Calu3 (cell line): ENCODE results near the gene PPOX. TPM values are rescaled to one million over a fixed set of nuclear protein-coding genes. Genes with fewer than 3 reads are reported as not detected.

Experiments used
- BruUV-seq: library from RNA; stranded (reverse); fragments of 400-500 nt; replicated peaks from 2 replicates; lab custom pipeline; 2021; lab: Mats Ljungman, UMichigan
- CTCF ChIA-PET: fragments of 300-600 bp; sonication (Branson Sonifier 250); formaldehyde crosslinking; loops from one replicate; lab custom pipeline; 2022; ENCODE audit warnings: antibody characterized with exemption; lab: Charles Lee
- DNase-seq: peaks from one replicate; pipeline ENCODE4 v3.0.0; 2022
- H3K27ac Mint-ChIP-seq: one replicate; pipeline ENCODE4 v1.8.0; 2022; ENCODE audit warnings: mixed read lengths; ENCODE audit not compliant: unreplicated experiment
- H3K27me3 Mint-ChIP-seq: one replicate; pipeline ENCODE4 v1.8.0; 2022; ENCODE audit warnings: mixed read lengths; ENCODE audit not compliant: unreplicated experiment
- H3K36me3 Mint-ChIP-seq: one replicate; pipeline ENCODE4 v1.8.0; 2022; ENCODE audit warnings: mild to moderate bottlenecking, moderate library complexity, mixed read lengths; ENCODE audit not compliant: insufficient read depth, unreplicated experiment
- H3K4me1 Mint-ChIP-seq: one replicate; pipeline ENCODE4 v1.8.0; 2022; ENCODE audit warnings: mild to moderate bottlenecking, low read depth, mixed read lengths; ENCODE audit not compliant: unreplicated experiment
- H3K4me3 Mint-ChIP-seq: one replicate; pipeline ENCODE4 v1.8.0; 2022; ENCODE audit warnings: mild to moderate bottlenecking, low read depth, moderate library complexity, mixed read lengths; ENCODE audit not compliant: unreplicated experiment
- H3K9me3 Mint-ChIP-seq: one replicate; pipeline ENCODE4 v1.8.0; 2022; ENCODE audit warnings: low read depth, mixed read lengths; ENCODE audit not compliant: unreplicated experiment
- CTCF ChIP-seq: fragments of 200-600 bp; IDR thresholded peaks from one replicate; pipeline ENCODE4 v1.8.0; 2022; ENCODE audit warnings: antibody characterized with exemption; ENCODE audit not compliant: unreplicated experiment
- intact Hi-C: fragments of 100-400 bp; cut with micrococcal nuclease; formaldehyde crosslinking; loops from one replicate; pipeline ENCODE4 v1.10.0; 2022; ENCODE audit not compliant: unreplicated experiment
- total RNA-seq: library from RNA; stranded (reverse); gene quantifications from 2 replicates; pipeline ENCODE4 v1.2.3, GENCODE V29; 2022

Gene PPOX
- total RNA-seq, 1 experiment from 2014 or later = 27.1 TPM

GRCh38 chr1:161191971-161192370 is 25.7 kb downstream of the PPOX start:
- H3K4me1 Mint-ChIP-seq = peaks cover 13% of the 10 kb centered on the region
- H3K4me3 Mint-ChIP-seq = no peak overlapping the region
- CTCF ChIA-PET = interaction anchor here (1.0 to 1.1 kb wide), 2 partner anchors 34 to 38 kb away, joined by 3 read pairs; partner anchors contain the start of genes TOMM40L and UFC1
- intact Hi-C loops = loop anchor here (2.0 kb wide), 1 partner anchor 191 kb away; no protein-coding TSS in a partner anchor
- no TSS peak for BruUV-seq
- H3K36me3 Mint-ChIP-seq = no peaks in the 10 kb centered on the region
- no peak for DNase-seq
- no peak overlapping the region for H3K27ac Mint-ChIP-seq
- no peak for TF ChIP-seq CTCF
- H3K9me3 Mint-ChIP-seq = no peaks in the 10 kb centered on the region
- H3K27me3 Mint-ChIP-seq = peaks cover 17% of the 10 kb centered on the region

- no peak overlapping the region for H3K4me3 Mint-ChIP-seq
- intact Hi-C loops = loop anchor here (2.0 kb wide), 1 partner anchor 190 kb away; no protein-coding TSS in a partner anchor
- CTCF ChIA-PET = interaction anchor here (1.1 to 1.6 kb wide), 2 partner anchors 33 to 189 kb away, joined by 3 to 8 read pairs; partner anchors contain the start of gene TOMM40L
- peak; percentile 66 for DNase-seq
- H3K27me3 Mint-ChIP-seq = peaks cover 25% of the 10 kb centered on the region
- no TSS peak for BruUV-seq
- H3K4me1 Mint-ChIP-seq = peaks cover 13% of the 10 kb centered on the region
- H3K27ac Mint-ChIP-seq = no peak overlapping the region
- H3K9me3 Mint-ChIP-seq = no peaks in the 10 kb centered on the region
- TF ChIP-seq CTCF = peak; percentile 83
- H3K36me3 Mint-ChIP-seq = no peaks in the 10 kb centered on the region
Measured at GRCh38 chr1:161192476-161193465, 26.5 kb downstream of the PPOX start.

DNA sequence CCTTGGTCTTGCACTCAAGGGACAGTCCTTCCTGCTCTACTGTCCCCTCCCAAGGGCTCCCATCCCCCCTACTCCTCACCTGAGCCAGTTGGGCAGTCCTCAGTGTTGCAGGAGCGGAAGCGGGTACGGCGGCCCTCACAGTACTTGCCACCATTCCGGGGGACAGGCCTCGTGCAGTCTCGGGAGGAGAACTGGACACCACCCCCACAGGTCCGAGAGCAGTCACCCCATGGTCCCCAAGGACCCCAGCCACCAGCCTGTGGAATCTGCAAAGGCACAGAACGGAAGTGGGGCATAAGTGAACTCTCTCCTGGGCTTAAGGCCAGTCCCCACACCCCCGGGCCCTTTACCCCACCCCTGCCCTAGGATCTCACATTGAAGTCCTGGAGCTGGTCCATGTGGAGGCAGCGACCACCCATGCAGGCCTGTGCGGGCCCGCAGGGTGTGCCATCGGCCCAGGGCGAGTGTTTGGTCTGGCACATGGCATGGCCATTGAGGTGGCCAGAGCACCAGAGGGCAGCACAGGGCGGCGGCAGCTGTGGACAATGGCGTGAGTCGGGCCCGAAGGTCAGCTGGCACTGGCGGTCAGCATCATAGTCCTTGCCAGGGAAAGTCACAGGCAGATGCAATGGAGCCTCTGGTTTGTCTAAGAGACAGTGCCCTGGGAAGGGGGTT is 27.5 kb downstream of the PPOX start:
- CTCF ChIA-PET = interaction anchor here (0.6 to 1.6 kb wide), 3 partner anchors 32 to 188 kb away, joined by 4 to 8 read pairs (median 6); partner anchors contain the start of gene TOMM40L
- DNase-seq = peak; percentile 50
- Mint-ChIP-seq H3K27ac (no peak overlapping the region), H3K27me3 (peaks cover 34% of the 10 kb centered on the region), H3K4me1 (peaks cover 18% of the 10 kb centered on the region), H3K9me3 (no peaks in the 10 kb centered on the region), H3K4me3 (no peak overlapping the region), H3K36me3 (no peaks in the 10 kb centered on the region)
- intact Hi-C loops = loop anchor here (2.0 kb wide), 1 partner anchor 189 kb away; no protein-coding TSS in a partner anchor
- BruUV-seq = no TSS peak
- peak; percentile 22 for TF ChIP-seq CTCF

DNA sequence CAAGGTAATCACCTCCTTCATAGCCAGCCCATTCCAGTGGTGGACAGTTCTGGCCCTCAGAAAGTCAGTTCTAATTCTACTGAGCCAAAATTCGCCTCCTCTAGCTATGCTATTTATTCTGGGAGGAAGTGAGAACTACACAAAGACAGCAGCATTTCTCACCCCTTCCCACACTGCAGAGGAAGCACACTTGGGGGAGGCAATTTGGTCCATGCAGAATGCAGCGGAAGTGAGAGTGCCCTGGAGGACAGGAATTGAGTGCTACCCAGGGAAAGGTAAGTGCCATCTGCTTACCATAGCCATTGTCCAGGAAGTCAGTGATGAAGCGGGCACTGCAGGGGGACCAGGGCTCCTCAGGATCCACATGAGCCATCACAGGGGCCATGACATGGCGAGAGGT is 28.9 kb downstream of the PPOX start:
- no peaks in the 10 kb centered on the region for H3K36me3 Mint-ChIP-seq
- no peak for DNase-seq
- no peak overlapping the region for H3K4me3 Mint-ChIP-seq
- H3K9me3 Mint-ChIP-seq = no peaks in the 10 kb centered on the region
- H3K27me3 Mint-ChIP-seq = peaks cover 42% of the 10 kb centered on the region
- no peak for TF ChIP-seq CTCF
- no peak overlapping the region for H3K27ac Mint-ChIP-seq
- CTCF ChIA-PET = no interaction called here
- no TSS peak for BruUV-seq
- peaks cover 33% of the 10 kb centered on the region for H3K4me1 Mint-ChIP-seq
- intact Hi-C loops = no loop called here
